Activated T-cell treated with anti-CD3 and anti-CD28 coated beads, Interleukin-2, amount 50 U/mL, for 72 hours (primary cell): ENCODE results near the gene RNF223. TPM values are rescaled to one million over a fixed set of nuclear protein-coding genes. Genes with fewer than 3 reads are reported as not detected.

Experiments used
- ATAC-seq, 2 donors: fragments of 150-1000 bp; cut with Tn5 transposase; replicated peaks in 1 of 2; 2 replicates each; pipeline ENCODE4 v1.10.0; 2021; ENCODE audit warnings: moderate library complexity in 2 of 2, mild to moderate bottlenecking in 1 of 2
- DNase-seq, 2 donors: peaks; one replicate each; pipeline ENCODE4 v3.0.0; 2021 to 2022; ENCODE audit warnings: mixed read lengths in 1 of 2
- H3K27ac Mint-ChIP-seq: one replicate; pipeline ENCODE4 v1.8.0; 2022; ENCODE audit warnings: mild to moderate bottlenecking, moderate library complexity, mixed read lengths
- H3K27me3 Mint-ChIP-seq: one replicate; pipeline ENCODE4 v1.8.0; 2022; ENCODE audit warnings: low read depth, mixed read lengths
- H3K36me3 Mint-ChIP-seq, 2 donors: one replicate each; pipeline ENCODE4 v1.8.0; 2022; ENCODE audit warnings: mixed read lengths in 2 of 2, mild to moderate bottlenecking in 1 of 2; ENCODE audit not compliant: insufficient read depth in 2 of 2
- H3K4me1 Mint-ChIP-seq: one replicate; pipeline ENCODE4 v1.8.0; 2022; ENCODE audit warnings: low read depth, mixed read lengths
- H3K4me3 Mint-ChIP-seq, 2 donors: one replicate each; pipeline ENCODE4 v1.8.0; 2022; ENCODE audit warnings: mild to moderate bottlenecking in 2 of 2, mixed read lengths in 2 of 2, moderate library complexity in 2 of 2
- H3K9me3 Mint-ChIP-seq, 2 donors: one replicate each; pipeline ENCODE4 v1.8.0; 2022; ENCODE audit warnings: mixed read lengths in 2 of 2
- total RNA-seq, 2 donors: library from RNA; stranded (reverse); gene quantifications; one replicate each; pipeline ENCODE4 v1.2.3, GENCODE V29; 2022

The RNF223 gene
- total RNA-seq, 2 donors from 2014 or later: 0.12 TPM; not detected in 1

GRCh38 chr1:1022302-1023009, 51.6 kb downstream of the RNF223 start:
- Mint-ChIP-seq H3K4me3 (peak overlapping the region in 1 of 2 donors; percentile 17), H3K27ac (no peak overlapping the region), H3K36me3 (no peaks in the 10 kb centered on the region), H3K9me3 (no peaks in the 10 kb centered on the region), H3K27me3 (peaks cover 7% of the 10 kb centered on the region), H3K4me1 (peaks cover 6% of the 10 kb centered on the region)
- ATAC-seq (no peak), DNase-seq (no peak)

DNA sequence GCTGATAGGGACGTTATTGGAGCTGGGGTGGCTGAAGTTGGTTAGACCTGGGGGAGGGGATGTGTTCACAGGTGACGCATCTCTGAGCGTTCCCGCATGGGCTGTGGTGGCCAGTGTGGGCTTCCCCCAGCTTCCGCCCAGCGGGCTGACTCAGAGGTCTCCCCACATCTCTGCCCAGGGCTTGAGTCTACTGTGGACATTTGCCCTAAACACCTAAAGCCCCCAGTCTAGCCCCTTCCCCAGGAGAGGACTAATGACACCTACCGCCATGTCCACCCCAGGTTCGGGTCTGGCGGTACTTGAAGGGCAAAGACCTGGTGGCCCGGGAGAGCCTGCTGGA, 52.2 kb downstream of the RNF223 start:
- H3K27me3 Mint-ChIP-seq: peaks cover 7% of the 10 kb centered on the region
- no peak overlapping the region for H3K27ac Mint-ChIP-seq
- H3K4me1 Mint-ChIP-seq: peaks cover 11% of the 10 kb centered on the region

DNA sequence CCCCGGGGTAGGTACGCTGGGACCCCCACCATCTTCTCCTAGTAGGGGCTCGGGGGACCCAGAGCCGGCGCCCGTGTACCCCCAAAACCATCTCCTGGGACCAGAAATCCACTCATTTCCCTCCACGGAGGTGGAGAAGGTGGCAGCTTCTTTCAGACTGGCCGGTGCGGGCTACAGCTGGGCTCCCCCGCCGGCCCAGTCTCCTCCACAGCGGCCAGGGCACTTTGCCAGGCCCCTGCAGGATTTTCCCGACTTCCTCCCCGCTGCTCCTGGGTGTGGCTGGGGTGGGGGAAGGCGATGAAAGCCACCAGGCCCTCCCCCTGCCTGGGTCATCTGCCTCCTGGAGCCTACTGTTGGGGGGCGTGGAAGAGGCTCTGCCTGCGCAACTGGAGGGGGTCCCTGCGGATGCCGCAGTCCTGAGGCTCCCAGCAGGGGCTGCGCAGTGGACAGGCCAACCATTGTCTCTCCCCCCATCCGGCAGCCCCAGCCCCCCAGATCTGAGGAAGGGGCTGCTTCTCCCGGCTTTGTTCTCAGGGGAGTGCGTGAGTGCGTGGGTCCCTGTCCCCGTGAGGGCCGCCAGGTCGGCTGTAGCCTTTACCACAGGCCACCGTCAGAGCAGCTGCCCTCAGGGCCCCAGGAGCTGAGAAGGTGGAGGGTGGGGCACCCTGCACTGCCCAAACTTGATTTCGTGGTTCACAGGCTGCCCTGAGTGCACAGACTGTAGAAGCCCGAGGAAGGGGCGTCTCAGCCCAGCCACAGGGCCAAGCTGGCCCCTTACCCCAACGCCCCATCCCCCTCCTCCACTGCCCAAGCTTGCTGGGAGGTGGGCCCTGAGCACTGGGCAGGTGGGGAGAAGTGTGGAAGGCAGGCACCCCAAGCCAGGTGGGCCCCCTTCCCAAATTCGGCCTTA, 52.8 kb downstream of the RNF223 start:
- Mint-ChIP-seq H3K4me3 (peak overlapping the region; percentile 50 to 68), H3K27ac (no peak overlapping the region), H3K36me3 (peaks cover 0 to 3% of the 10 kb centered on the region in 2 donors), H3K9me3 (no peaks in the 10 kb centered on the region), H3K27me3 (peaks cover 7% of the 10 kb centered on the region), H3K4me1 (peaks cover 12% of the 10 kb centered on the region)
- no peak for DNase-seq
- no peak for ATAC-seq

More for the DNA sequence above, 52.2 kb downstream of the RNF223 start:
- Mint-ChIP-seq H3K4me3 (no peak overlapping the region), H3K9me3 (no peaks in the 10 kb centered on the region), H3K36me3 (peaks cover 0 to 3% of the 10 kb centered on the region in 2 donors)
- no peak for DNase-seq
- no peak for ATAC-seq

Other genes starting within 250 kb of the RNF223 start
- gene SAMD11, start 150.4 kb downstream of the RNF223 start, total RNA-seq: under 1 TPM; 0.12 to 0.17 TPM
- gene NOC2L, start 115.0 kb downstream of the RNF223 start, total RNA-seq: 10 to 100 TPM; 72.7 to 90.0 TPM
- 10 to 100 TPM; 12.7 to 22.8 TPM for gene KLHL17, start 113.7 kb downstream of the RNF223 start, total RNA-seq
- gene PLEKHN1, start 107.8 kb downstream of the RNF223 start, total RNA-seq: 1 to 10 TPM; 1.9 to 2.3 TPM
- not detected for gene PERM1, start 92.2 kb downstream of the RNF223 start, total RNA-seq
- gene HES4, start 74.2 kb downstream of the RNF223 start, total RNA-seq: 1 to 10 TPM; 7.8 to 9.9 TPM
- 100 to 1,000 TPM in 1 of 2 donors, 10 to 100 TPM in 1; 81.0 to 197 TPM for gene ISG15, start 60.8 kb downstream of the RNF223 start, total RNA-seq
- 100 to 1,000 TPM in 1 of 2 donors, 10 to 100 TPM in 1; 69.0 to 112 TPM for gene AGRN, start 54.2 kb downstream of the RNF223 start, total RNA-seq
- 10 to 100 TPM; 18.0 to 18.6 TPM for gene C1orf159, start 41.8 kb upstream of the RNF223 start, total RNA-seq
- under 1 TPM in 1 of 2 donors, not detected in 1; 0.36 TPM for gene TTLL10, start 99.6 kb upstream of the RNF223 start, total RNA-seq
- gene TNFRSF18, start 132.3 kb upstream of the RNF223 start, total RNA-seq: 100 to 1,000 TPM; 245 to 324 TPM
- 100 to 1,000 TPM; 268 to 588 TPM for gene TNFRSF4, start 139.8 kb upstream of the RNF223 start, total RNA-seq
- 100 to 1,000 TPM; 188 to 348 TPM for gene SDF4, start 157.7 kb upstream of the RNF223 start, total RNA-seq
- 10 to 100 TPM; 13.1 to 13.6 TPM for gene B3GALT6, start 157.9 kb upstream of the RNF223 start, total RNA-seq
- gene C1QTNF12, start 172.4 kb upstream of the RNF223 start, total RNA-seq: 10 to 100 TPM in 1 of 2 donors, 1 to 10 TPM in 1; 8.1 to 14.2 TPM
- gene UBE2J2, start 199.5 kb upstream of the RNF223 start, total RNA-seq: 10 to 100 TPM; 63.5 to 77.8 TPM
- gene SCNN1D, start 206.1 kb upstream of the RNF223 start, total RNA-seq: 10 to 100 TPM in 1 of 2 donors, 1 to 10 TPM in 1; 5.6 to 13.0 TPM
- 10 to 100 TPM; 28.6 to 37.9 TPM for gene ACAP3, start 233.6 kb upstream of the RNF223 start, total RNA-seq
- gene PUSL1, start 234.3 kb upstream of the RNF223 start, total RNA-seq: 10 to 100 TPM; 11.0 to 11.9 TPM